Tibial nerve (tissue), 4 donors: Measurements from ENCODE around the gene ARHGEF19.
"Not testable (repeated sequence)": the region's sequence is repeated elsewhere in the genome, so short reads cannot be mapped to it uniquely, and the experiment has no call there.

ENCODE experiments used
- CTCF ChIP-seq, 5 experiments: fragments of 200-600 bp in 3 of 5; fragments of 450-650 bp in 2 of 5; sonication (generic) in 3 of 5; IDR thresholded peaks; one replicate each; pipeline ENCODE4 v1.5.1; 2016 to 2019; ENCODE audit warnings: antibody characterized with exemption in 5 of 5, mild to moderate bottlenecking in 3 of 5, moderate library complexity in 2 of 5
- EP300 ChIP-seq, 2 donors: sonication (generic); formaldehyde crosslinking; IDR thresholded peaks; one replicate each; pipeline ENCODE4 v1.6.1; 2017; ENCODE audit warnings: antibody characterized with exemption in 2 of 2, mild to moderate bottlenecking in 1 of 2

DNA sequence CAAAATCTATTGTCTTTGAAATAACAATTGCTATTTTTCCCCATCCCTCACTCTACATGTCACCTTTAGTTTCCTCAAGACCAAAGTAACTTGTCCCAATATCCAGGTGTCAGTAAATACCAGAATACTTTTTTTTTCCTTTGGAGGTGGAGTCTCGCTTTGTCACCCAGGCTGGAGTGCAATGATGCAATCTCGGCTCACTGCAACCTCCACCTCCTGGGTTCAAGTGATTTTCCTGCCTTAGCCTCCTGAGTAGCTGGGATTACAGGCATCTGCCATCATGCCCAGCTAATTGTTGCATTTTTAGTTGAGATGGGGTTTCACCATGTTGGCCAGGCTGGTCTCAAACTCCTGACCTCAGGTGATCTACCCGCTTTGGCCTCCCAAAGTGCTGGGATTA lies 45.1 kb upstream of the ARHGEF19 start:
- TF ChIP-seq EP300, CTCF (IDR thresholded peaks at IDR 0.05): not testable (repeated sequence)
